ENCODE measurements around the gene VEGFA. TPM values are rescaled to one million over a fixed set of nuclear protein-coding genes. Genes with fewer than 3 reads are reported as not detected.

VEGFA gene
- total and polyA plus RNA-seq, 2 of the 8 experiments (the other 6 are each of a cell fraction or from before 2014, with no cell fraction given) = 42.2 to 58.5 TPM

GRCh38 chr6:43811733-43812099, 41.7 kb downstream of the VEGFA start:
- Histone ChIP-seq H3K18ac (ENCODE audit: extremely low read depth, low read length) (no peak overlapping the region), H3K9me3 (ENCODE audit: insufficient read depth in 2 of 2, low read depth in 1 of 2, low read length in 1 of 2) (no peaks in the 10 kb centered on the region), H2BK120ac (replicated peaks; ENCODE audit: low read depth, low read length) (no peak overlapping the region), H2BK15ac (ENCODE audit: low read length) (0 out of 2 replicates have a peak overlapping the region, but pooled peaks have one; percentile 5), H3K36me3 (ENCODE audit: control insufficient read depth in 2 of 4, insufficient read depth in 4 of 4, low read length in 3 of 4) (no peaks in the 10 kb centered on the region), H3K9ac (replicated peaks in 1 of 4; ENCODE audit: extremely low read depth in 1 of 4, low read depth in 3 of 4, low read length in 3 of 4) (no peak overlapping the region), H4K5ac (ENCODE audit: insufficient read length, low read depth, low read length) (no peak overlapping the region), H3K4me1 (replicated peaks in 1 of 4; ENCODE audit: control insufficient read depth in 3 of 4, insufficient read depth in 4 of 4, low read length in 3 of 4) (peaks cover 0 to 4% (median 0%) of the 10 kb centered on the region in 4 experiments; a peak in 1 of 7 replicates), H4K20me1 (replicated peaks in 1 of 2; ENCODE audit: control insufficient read depth in 1 of 2, insufficient read depth in 2 of 2, low read length in 2 of 2) (no peaks in the 10 kb centered on the region), H3K79me1 (ENCODE audit: low read depth, low read length) (no peaks in the 10 kb centered on the region), H2BK12ac (ENCODE audit: low read depth, low read length) (0 out of 2 replicates have a peak overlapping the region, but pooled peaks have one; percentile 44), H4K91ac (replicated peaks; ENCODE audit: insufficient read length, low read length) (no peak overlapping the region), H3K27me3 (replicated peaks in 1 of 4; ENCODE audit: control insufficient read depth in 3 of 4, extremely low read depth in 1 of 4, insufficient read depth in 3 of 4, low read length in 3 of 4) (no peaks in the 10 kb centered on the region; a peak in 1 of 7 replicates), H3K27ac (ENCODE audit: low read depth, low read length) (no peak overlapping the region), H2BK5ac (ENCODE audit: low read depth, low read length) (no peak overlapping the region), H2BK20ac (ENCODE audit: low read length) (no peak overlapping the region), H3K4me2 (ENCODE audit: insufficient read depth in 1 of 2, low read depth in 2 of 2, low read length in 2 of 2) (no peak overlapping the region), H3K23me2 (ENCODE audit: low read depth, low read length) (no peaks in the 10 kb centered on the region), H2AK5ac (ENCODE audit: low read depth, low read length) (no peak overlapping the region), H3K79me2 (ENCODE audit: control insufficient read depth in 1 of 2, insufficient read depth in 2 of 2, low read length in 2 of 2) (no peaks in the 10 kb centered on the region), H3K4ac (replicated peaks; ENCODE audit: insufficient read length, low read depth, low read length) (no peak overlapping the region), H4K8ac (ENCODE audit: extremely low read depth, insufficient read depth, low read length) (no peak overlapping the region; the same call in 1 of the 2 replicates), H3K56ac (replicated peaks; ENCODE audit: insufficient read length, low read depth, low read length) (no peak overlapping the region), H2AFZ (ENCODE audit: low read length) (no peak overlapping the region), H3K23ac (ENCODE audit: insufficient read length) (no peak overlapping the region), H3K14ac (ENCODE audit: insufficient read length) (no peak overlapping the region), H3K4me3 (ENCODE audit: extremely low read depth in 1 of 4, insufficient read depth in 2 of 4, low read depth in 3 of 4, low read length in 4 of 4) (no peak overlapping the region)
- FAIRE-seq (no peak), DNase-seq (ENCODE audit: low read depth in 1 of 2, low spot score in 2 of 2) (no peak)
- TF ChIP-seq EZH2 (IDR thresholded peaks at IDR 0.05; ENCODE audit: low read depth, low read length, severe bottlenecking) (no peak), ZNF274 (IDR thresholded peaks at IDR 0.05; ENCODE audit: borderline replicate concordance, extremely low read depth, low read length) (no peak), KDM4A (IDR thresholded peaks at IDR 0.05; ENCODE audit: low read depth, low read length, severe bottlenecking) (no peak), PHF8 (conservative IDR thresholded peaks at IDR 0.05; ENCODE audit: low read depth, low read length) (no peak)
- WGBS, 2 experiments (ENCODE audit: extremely low coverage in 1 of 2, insufficient coverage in 1 of 2, insufficient read length in 1 of 2, insufficient replicate concordance in 2 of 2, low coverage in 1 of 2, low lambda C conversion rate in 2 of 2, missing lambda C conversion rate in 1 of 2) = 91% methylated on average over 2 of the region's 2 CpGs; no CpG with 5 or more reads in 1 of the 2 experiments
- POLR2A ChIA-PET (ENCODE audit: partially characterized antibody) = interaction anchor here (1.3 kb wide), 1 partner anchor 42 kb away, joined by 3 read pairs; the partner anchor contains the start of gene VEGFA
- CTCF ChIA-PET (ENCODE audit: partially characterized antibody) = interaction anchor here (0.8 to 1.4 kb wide), 3 partner anchors 22 to 43 kb away, joined by 3 read pairs; no protein-coding TSS in a partner anchor
